Measurements from ENCODE around the gene STK17A. TPM values are rescaled to one million over a fixed set of nuclear protein-coding genes. Genes with fewer than 3 reads are reported as not detected.
"Not testable (repeated sequence)": the region's sequence is repeated elsewhere in the genome, so short reads cannot be mapped to it uniquely, and the experiment has no call there.

Gene STK17A
- total RNA-seq, 4 donors from 2014 or later: 6.5 to 17.1 (median 13.3) TPM

- 88 to 95% methylated on average over 3 of the region's 3 CpGs for WGBS, 2 donors
- no peak overlapping the region for H3K4me3 ChIP-seq (ENCODE audit: low read depth, poor library complexity, severe bottlenecking)
- intact Hi-C loops (cut with DNase I; ENCODE audit: low total_unique reads): no loop called here
- DNase-seq (ENCODE audit: low spot score in 2 of 2): no peak
- TF ChIP-seq CTCF (IDR thresholded peaks at IDR 0.05) (no peak), POLR2A (IDR thresholded peaks at IDR 0.05) (no peak)
These were observed 9.4 kb downstream of the STK17A start for GRCh38 chr7:43592326-43592725.

GRCh38 chr7:43593010-43593409 lies 10.1 kb downstream of the STK17A start:
- intact Hi-C loops (cut with DNase I; ENCODE audit: low total_unique reads): no loop called here
- no peak overlapping the region for H3K4me3 ChIP-seq (ENCODE audit: low read depth, poor library complexity, severe bottlenecking)
- 97 to 100% methylated on average over 1 of the region's 1 CpG for WGBS, 2 donors
- no peak for DNase-seq (ENCODE audit: low spot score in 2 of 2)
- TF ChIP-seq POLR2A (IDR thresholded peaks at IDR 0.05): no peak
- no peak for TF ChIP-seq CTCF (IDR thresholded peaks at IDR 0.05)

- no peak for TF ChIP-seq CTCF (IDR thresholded peaks at IDR 0.05)
- no peak for TF ChIP-seq POLR2A (IDR thresholded peaks at IDR 0.05)
- no peak for DNase-seq (ENCODE audit: low spot score in 2 of 2)
- H3K4me3 ChIP-seq (ENCODE audit: low read depth, poor library complexity, severe bottlenecking): no peak overlapping the region
- intact Hi-C loops (cut with DNase I; ENCODE audit: low total_unique reads): no loop called here
- WGBS, 2 donors: 86 to 88% methylated on average over 2 of the region's 2 CpGs
These were observed 11.1 kb downstream of the STK17A start for GRCh38 chr7:43594020-43594419.

DNA sequence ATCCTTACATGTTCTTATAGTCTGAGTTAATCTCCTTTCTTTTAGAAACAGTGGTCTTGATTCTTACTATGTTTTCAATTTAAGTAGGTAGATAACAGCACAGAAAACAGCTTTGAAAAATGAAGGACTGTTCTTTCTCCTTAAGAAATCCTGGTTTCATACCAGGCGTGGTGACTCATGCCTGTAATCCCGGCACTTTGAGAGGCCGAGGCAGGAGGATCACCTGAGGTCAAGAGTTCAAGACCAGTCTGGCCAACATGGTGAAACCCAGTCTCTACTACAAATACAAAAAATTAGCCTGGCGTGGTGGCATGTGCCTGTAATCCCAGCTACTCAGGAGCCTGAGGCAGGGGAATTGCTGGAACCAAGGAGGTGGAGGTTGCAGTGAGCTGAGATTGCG lies 13.5 kb downstream of the STK17A start:
- WGBS, 2 donors: 79% methylated on average over 5 of the region's 5 CpGs
- intact Hi-C loops (cut with DNase I; ENCODE audit: low total_unique reads); H3K4me3 ChIP-seq (ENCODE audit: low read depth, poor library complexity, severe bottlenecking); DNase-seq (ENCODE audit: low spot score in 2 of 2): not testable (repeated sequence)

GRCh38 chr7:43600056-43600455 lies 17.1 kb downstream of the STK17A start:
- 88 to 96% methylated on average over 3 of the region's 3 CpGs for WGBS, 2 donors
- TF ChIP-seq POLR2A (IDR thresholded peaks at IDR 0.05) (no peak), CTCF (IDR thresholded peaks at IDR 0.05) (no peak)
- intact Hi-C loops (cut with DNase I; ENCODE audit: low total_unique reads): no loop called here
- no peak for DNase-seq (ENCODE audit: low spot score in 2 of 2)
- no peak overlapping the region for H3K4me3 ChIP-seq (ENCODE audit: low read depth, poor library complexity, severe bottlenecking)

DNA sequence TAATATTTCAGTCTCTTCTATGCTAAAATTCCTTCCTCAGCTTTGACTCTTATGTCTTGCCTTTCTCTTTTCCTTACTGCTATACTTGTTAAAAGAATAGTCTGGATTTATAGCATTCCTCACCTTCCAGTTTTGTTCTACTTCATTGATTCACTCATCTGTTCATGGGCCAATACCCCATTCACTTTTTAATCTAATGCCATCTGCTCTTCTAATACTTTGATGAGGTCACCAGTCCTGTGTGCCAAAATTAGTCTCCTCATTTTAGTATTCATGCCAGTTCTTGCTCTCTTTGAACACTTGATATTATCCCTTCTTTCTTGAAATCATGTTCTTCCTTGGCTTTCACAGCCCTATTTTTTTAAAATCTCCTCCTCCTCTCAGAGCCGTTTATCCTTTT lies 19.3 kb downstream of the STK17A start:
- TF ChIP-seq POLR2A (IDR thresholded peaks at IDR 0.05) (no peak), CTCF (IDR thresholded peaks at IDR 0.05) (no peak)
- 34 to 41% methylated on average over 1 of the region's 1 CpG for WGBS, 2 donors
- DNase-seq (ENCODE audit: low spot score in 2 of 2): no peak
- intact Hi-C loops (cut with DNase I; ENCODE audit: low total_unique reads): no loop called here
- no peak overlapping the region for H3K4me3 ChIP-seq (ENCODE audit: low read depth, poor library complexity, severe bottlenecking)
